ENCODE measurements around the gene C1orf226. TPM values are rescaled to one million over a fixed set of nuclear protein-coding genes. Genes with fewer than 3 reads are reported as not detected.
"Not testable (repeated sequence)": the region's sequence is repeated elsewhere in the genome, so short reads cannot be mapped to it uniquely, and the experiment has no call there.

The C1orf226 gene
- total RNA-seq, 2 donors from 2014 or later = 24.2 to 44.1 TPM

DNA sequence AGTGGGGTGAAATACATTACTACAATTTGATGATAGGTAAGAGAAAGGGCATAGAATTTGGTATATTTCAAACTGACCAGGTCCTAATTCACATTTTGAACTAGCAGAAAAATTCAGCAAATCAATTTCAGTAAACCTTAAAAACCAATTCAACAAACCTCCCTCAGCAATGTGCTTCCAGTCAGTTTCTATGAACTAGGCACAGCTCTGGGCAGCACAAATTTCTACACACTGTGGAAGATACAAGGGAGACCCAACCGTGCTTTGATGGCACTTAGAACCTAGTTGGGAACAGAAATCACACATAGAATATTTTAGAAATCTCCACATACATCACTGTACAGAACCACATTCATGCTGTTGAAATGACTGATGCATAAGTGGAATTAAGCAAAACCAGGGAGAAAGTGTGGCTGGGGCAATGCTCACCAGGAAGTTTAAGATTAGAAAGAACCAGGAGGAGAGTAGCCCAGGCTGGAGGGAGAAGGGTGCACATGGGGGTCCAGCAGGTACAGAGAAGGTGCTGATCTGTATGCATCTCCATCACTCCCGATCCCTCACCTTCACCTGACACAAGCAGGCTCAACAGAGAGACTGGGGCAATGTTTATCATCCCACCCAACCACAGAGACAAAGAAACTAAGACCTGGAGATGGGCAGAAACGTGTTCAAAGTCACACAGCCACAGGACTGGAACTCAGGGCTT lies 14.8 kb downstream of the C1orf226 start:
- intact Hi-C loops (cut with DNase I, micrococcal nuclease) = loop anchor here in 1 of 2 donors (10.0 kb wide), 1 partner anchor 342 kb away; no protein-coding TSS in a partner anchor
- DNase-seq (no peak), ATAC-seq (no peak)

GRCh38 chr1:162397039-162397448 lies 15.5 kb downstream of the C1orf226 start:
- DNase-seq = no peak
- ATAC-seq = no peak
- intact Hi-C loops (cut with DNase I, micrococcal nuclease) = loop anchor here in 1 of 2 donors (10.0 kb wide), 1 partner anchor 342 kb away; no protein-coding TSS in a partner anchor

DNA sequence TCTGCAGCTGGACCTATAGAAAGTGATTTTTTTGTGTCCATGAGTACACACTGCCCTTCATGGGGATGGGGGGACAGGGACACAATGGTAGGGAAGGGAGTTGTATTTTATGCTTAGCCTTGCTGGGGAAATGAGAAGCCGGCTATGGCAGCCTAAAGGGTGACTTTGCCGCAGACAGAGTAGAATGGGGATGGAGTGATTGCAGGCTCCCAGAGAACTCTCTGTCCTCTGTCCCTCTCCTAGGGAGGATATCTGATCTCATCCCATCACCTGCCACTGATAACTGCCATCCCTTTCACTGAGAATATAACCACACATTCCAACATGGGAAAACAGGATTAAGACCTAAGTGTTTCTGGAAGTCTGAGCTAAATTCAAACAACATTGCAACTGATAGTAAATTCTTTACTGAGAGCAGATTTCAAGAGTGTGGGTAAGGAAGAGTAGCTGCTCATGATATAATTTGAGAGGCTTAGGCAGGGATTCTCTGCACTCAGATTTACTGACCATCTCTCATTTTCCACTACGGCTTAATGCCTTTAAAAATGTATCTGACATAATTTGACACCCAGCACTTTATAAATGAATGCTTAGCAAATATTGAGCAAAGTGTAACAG lies 16.5 kb downstream of the C1orf226 start:
- ATAC-seq (no peak), DNase-seq (no peak)
- intact Hi-C loops (cut with DNase I, micrococcal nuclease) = loop anchor here in 1 of 2 donors (10.0 kb wide), 1 partner anchor 343 kb away; no protein-coding TSS in a partner anchor

- no peak for ATAC-seq
- intact Hi-C loops (cut with DNase I, micrococcal nuclease) = loop anchor here in 1 of 2 donors (10.0 kb wide), 1 partner anchor 344 kb away; no protein-coding TSS in a partner anchor
- DNase-seq = no peak
These were observed 17.6 kb downstream of the C1orf226 start for GRCh38 chr1:162398999-162399580.

GRCh38 chr1:162400790-162401355 lies 19.3 kb downstream of the C1orf226 start:
- intact Hi-C loops (cut with DNase I, micrococcal nuclease) = no loop called here
- DNase-seq (no peak), ATAC-seq (no peak)

GRCh38 chr1:162404550-162405160 lies 23.1 kb downstream of the C1orf226 start:
- ATAC-seq = no peak
- intact Hi-C loops (cut with DNase I, micrococcal nuclease) = no loop called here
- DNase-seq = no peak

DNA sequence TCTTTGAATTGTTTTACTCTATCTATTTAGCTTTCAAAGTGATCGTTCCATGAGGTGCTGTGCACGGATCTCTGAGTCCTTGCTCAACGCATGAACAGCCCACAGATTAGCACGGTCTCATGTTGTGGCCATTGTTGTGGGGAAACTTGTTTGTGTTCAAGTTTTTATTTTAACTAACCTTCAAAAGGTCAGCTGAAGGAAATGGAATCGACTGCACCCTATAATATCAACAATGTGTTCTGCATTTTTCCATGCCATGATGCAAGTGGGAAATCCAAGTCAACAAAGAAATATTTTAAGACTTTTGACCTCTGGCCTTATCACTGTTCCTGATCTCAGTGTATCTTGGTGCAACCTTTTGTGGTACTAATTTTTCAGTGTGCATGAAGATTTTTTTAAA lies 24.3 kb downstream of the C1orf226 start:
- no peak for ATAC-seq
- no peak for DNase-seq
- intact Hi-C loops (cut with DNase I, micrococcal nuclease) = no loop called here

DNA sequence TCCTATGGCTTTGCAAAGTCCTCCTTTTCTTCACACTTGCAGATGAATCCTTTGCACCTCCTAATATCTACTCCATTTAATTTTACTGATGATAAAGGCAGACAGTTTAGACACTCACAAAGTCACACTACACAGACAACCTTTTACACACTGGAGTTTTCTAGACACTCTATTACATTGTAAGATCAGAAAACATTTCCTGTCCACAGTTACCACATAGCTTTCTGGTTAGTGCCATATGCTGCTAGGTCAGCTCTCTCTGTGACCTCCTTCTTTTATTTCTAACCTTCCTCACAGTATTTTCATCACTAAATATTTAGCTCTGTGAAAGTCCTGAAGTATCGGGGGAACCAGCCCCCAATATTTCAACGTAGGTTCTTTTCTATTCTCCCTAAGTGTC lies 25.3 kb downstream of the C1orf226 start:
- ATAC-seq (no peak), DNase-seq (no peak)
- intact Hi-C loops (cut with DNase I, micrococcal nuclease) = no loop called here

DNA sequence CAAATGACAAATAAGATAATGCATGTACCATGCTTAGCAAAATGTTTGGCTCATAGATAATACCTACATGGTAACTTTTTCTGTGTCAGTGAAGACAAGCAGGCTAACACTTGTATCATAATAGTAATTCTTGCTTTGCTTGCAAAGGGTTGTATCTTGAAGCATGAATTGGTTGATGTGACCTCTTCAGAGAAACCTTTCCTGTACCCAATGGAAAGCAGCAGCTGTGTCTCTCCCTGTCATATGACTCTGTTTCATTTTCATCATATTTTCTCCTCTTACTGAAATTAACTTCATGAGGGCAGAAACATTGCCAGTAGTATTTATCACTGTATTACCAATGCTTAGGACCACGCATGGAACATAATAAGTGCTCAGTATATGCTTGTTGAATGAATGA lies 26.0 kb downstream of the C1orf226 start:
- intact Hi-C loops (cut with DNase I, micrococcal nuclease) = no loop called here

DNA sequence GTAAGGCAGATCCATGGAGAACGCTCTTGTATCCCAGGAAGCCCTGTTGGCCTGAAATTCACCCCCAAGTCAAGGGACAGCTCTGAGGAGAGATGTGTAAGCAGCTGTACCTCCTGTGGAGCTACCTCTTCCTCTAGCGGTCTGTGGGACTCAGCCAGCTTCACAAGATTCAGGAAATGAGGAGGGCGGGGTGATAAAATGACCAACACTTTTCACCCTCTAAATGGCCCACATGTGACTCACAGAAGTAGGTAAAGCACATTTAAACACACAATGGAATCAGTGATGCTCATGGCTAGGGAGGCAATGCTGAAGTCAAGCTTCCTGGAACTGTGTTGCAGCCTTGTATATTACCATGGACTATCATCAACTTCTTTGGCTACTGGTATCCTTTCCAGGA lies 30.5 kb downstream of the C1orf226 start, which contains the start of gene SH2D1B:
Gene SH2D1B, minus strand, starts transcription at position 135 of the 400 bp plus-strand sequence. Its CDS starts 120 bp downstream, at position 15.
- DNase-seq (no peak), ATAC-seq (peak; percentile 34)
- intact Hi-C loops (cut with DNase I, micrococcal nuclease) = no loop called here

More for the DNA sequence above, 26.0 kb downstream of the C1orf226 start:
- DNase-seq = no peak
- no peak for ATAC-seq

DNA sequence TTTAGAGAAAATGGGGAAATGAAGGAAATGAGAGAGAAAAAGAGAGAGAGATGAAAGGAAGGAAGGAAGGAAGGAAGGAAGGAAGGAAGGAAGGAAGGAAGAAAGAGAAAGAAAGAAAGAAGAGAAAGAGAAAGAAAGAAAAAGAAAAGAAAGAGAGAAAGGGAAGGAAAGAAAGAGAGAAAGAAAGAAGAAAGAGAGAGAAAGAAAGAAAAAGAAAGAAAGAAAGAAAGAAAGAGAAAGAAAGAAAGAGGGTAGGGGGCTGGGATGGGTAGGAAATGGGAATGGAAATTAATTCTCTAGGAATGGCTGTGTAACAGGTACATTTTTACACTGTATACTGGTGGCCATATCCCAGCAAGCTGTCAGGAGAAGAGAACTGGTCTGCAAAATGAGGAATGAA lies 34.7 kb downstream of the C1orf226 start:
- intact Hi-C loops (cut with DNase I, micrococcal nuclease) = no loop called here
- no peak for DNase-seq
- no peak for ATAC-seq

DNA sequence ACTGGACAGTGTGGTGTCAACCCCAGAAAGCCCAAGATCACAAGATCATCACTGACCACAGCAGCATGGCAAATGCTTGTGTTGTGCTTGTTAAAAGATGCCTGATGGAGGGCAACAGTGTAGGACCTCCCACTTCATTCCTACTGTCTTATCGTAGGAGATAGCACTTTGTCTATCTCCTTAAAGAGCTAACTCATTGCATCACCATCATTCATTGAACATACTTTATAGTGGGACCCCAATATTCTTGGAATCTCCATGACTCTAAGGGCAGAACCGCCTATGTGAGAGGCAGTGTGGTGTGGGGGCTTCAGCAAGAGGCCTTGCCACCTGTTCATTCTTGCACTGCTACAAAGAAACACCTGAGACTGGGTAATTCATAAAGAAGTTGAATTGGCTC lies 35.4 kb downstream of the C1orf226 start:
- intact Hi-C loops (cut with DNase I, micrococcal nuclease) = no loop called here
- ATAC-seq (no peak), DNase-seq (no peak)

- no peak for ATAC-seq
- intact Hi-C loops (cut with DNase I, micrococcal nuclease) = no loop called here
These were observed 36.1 kb downstream of the C1orf226 start for GRCh38 chr1:162417650-162418049.

DNA sequence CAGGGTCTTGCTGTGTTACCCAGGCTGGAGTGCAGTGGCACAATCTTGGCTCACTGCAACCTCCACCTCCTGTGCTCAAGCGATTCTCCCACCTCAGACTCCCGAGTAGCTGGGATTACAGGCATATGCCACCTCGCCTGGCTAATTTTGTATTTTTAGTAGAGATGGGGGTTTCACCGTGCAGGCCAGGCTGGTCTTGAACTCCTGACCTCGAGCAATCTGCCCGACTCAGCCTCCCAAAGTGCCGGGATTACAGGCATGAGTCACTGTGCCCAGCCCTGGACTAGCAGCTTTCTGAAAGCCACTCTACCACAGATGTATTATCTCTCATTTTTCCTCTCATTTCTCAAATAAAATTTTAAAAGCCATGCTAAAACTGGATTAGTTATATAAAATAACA lies 37.1 kb downstream of the C1orf226 start:
- DNase-seq (peak; percentile 15 to 45), ATAC-seq (peak; percentile 51)
- intact Hi-C loops (cut with DNase I, micrococcal nuclease) = not testable (repeated sequence)

More at GRCh38 chr1:162417650-162418049, 36.1 kb downstream of the C1orf226 start:
- no peak for DNase-seq

- intact Hi-C loops (cut with DNase I, micrococcal nuclease) = not testable (repeated sequence)
- ATAC-seq (peak; percentile 89), DNase-seq (peak; percentile 75 to 82)
These were observed 38.0 kb downstream of the C1orf226 start for GRCh38 chr1:162419450-162419931.

DNA sequence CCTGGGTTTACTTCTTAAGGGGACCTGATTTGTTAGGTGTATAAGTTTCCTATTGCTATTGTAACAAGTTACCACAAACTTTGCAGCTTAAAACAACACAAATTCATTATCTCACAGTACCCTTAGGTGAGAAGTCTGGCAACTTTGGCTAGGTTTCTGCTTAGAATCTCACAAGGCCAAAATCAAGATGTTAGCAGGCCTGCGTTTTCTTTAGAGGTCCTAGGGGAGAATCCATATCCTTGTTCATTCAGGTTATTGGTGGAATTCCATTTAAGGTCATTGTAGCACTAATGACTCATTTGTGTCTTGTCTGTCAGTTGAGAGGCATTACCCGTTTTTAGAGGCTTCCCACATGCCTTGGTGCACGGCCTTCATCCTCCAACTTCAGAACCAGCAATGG lies 38.6 kb downstream of the C1orf226 start:
- ATAC-seq (no peak), DNase-seq (no peak)
- intact Hi-C loops (cut with DNase I, micrococcal nuclease) = no loop called here

DNA sequence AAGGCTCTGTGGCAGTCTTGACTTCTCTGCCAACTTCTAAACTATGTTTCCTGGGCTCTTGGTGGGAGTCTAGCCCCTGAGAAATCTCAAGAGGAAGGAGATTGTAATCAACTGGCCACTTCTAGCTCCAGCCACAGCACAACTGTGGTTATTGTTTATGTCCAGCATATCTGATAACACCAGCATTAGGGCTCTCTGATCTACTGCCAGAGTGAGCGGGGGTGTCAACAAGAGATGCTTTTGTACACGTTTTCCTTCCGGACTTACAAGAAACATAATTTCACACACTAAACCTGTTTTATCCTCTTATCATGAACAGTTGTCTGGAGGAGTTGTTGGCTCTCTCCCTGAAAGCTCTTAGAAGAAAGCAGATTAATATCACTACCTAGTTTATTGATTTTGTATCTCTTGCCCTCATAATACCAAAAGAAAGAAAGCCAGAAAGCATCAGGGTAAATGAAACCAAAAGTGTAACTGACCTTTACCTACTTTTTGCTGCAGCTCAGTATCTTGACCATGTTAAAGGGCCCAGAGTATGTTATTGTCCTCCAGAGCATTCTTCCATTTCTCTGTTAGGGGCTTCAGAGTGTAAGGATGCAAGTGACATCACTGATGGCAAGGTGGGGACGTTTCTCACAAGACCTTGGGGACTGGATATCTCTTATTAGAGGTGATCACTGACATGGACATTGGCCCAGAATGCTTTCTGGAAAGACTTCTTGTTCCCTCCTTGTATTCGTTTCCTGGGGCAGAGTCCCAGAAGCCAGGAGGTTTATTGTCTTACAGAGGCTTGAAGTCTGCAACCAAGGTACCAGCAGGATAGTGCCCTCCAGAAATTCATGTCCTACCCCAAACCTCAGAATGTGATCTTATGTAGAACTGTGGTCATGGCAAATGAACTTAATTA lies 40.0 kb downstream of the C1orf226 start:
- ATAC-seq (peak; percentile 78), DNase-seq (no peak)
- intact Hi-C loops (cut with DNase I, micrococcal nuclease) = no loop called here

Data from left colon (tissue), 2 donors.